GM18505 (cell line): ENCODE measurements around the gene ASB2.

Experiments used
- ATAC-seq: cut with Tn5 transposase; IDR thresholded peaks from one replicate; pipeline ENCODE4 v1.9.1; 2021; ENCODE audit not compliant: unreplicated experiment
- POLR2A ChIP-seq: IDR thresholded peaks from 4 replicates; pipeline ENCODE4 v1.6.1; 2011; ENCODE audit warnings: borderline replicate concordance; ENCODE audit not compliant: insufficient read depth, insufficient read length; ENCODE audit errors: extremely low read depth

ASB2 gene

GRCh38 chr14:94011795-94012194 lies 35.4 kb upstream of the ASB2 start:
- no peak for ATAC-seq
- TF ChIP-seq POLR2A, result no peak

GRCh38 chr14:94010625-94011024 lies 34.3 kb upstream of the ASB2 start:
- no peak for ATAC-seq
- TF ChIP-seq POLR2A, result no peak

DNA sequence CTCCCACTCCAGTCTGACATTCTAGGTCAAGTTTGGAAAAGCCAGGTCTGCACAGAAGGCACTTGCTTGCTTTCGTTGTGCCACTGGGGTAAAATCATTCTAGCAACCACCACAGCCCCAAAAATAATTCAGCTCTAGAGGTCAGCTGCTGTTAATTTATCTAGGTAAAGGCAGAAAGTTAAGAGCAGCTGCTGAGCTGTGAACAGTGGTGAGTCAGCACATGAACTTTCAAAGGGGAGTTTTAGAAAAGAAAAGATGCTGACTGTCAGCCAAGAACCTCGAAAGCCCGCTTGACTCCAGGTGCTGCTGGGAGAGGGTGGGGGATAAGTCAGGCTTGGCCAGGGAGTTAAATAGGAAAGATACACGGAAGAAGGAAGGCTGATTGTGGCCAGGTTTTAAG lies 33.4 kb upstream of the ASB2 start:
- TF ChIP-seq POLR2A, result no peak
- no peak for ATAC-seq

DNA sequence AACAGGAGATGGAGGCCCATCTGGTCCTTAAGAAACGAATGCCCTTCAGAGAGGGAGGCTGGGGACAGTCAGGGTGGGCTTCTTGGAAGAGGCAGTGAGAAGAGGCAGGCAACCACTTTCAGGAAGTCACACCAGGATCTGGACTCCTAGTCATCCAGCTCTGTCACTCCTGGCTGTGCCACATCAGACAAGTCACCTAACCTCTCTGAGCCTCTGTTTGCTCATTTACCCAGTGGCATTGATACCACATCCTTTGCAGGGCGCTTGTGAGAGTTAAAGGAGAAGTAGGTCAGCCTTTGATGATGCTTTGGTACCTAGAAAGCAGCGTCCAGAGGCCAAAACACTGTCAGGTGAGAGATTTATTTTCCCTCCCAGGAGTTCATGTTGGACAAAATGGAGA lies 31.9 kb upstream of the ASB2 start:
- ATAC-seq, result no peak
- TF ChIP-seq POLR2A, result no peak

DNA sequence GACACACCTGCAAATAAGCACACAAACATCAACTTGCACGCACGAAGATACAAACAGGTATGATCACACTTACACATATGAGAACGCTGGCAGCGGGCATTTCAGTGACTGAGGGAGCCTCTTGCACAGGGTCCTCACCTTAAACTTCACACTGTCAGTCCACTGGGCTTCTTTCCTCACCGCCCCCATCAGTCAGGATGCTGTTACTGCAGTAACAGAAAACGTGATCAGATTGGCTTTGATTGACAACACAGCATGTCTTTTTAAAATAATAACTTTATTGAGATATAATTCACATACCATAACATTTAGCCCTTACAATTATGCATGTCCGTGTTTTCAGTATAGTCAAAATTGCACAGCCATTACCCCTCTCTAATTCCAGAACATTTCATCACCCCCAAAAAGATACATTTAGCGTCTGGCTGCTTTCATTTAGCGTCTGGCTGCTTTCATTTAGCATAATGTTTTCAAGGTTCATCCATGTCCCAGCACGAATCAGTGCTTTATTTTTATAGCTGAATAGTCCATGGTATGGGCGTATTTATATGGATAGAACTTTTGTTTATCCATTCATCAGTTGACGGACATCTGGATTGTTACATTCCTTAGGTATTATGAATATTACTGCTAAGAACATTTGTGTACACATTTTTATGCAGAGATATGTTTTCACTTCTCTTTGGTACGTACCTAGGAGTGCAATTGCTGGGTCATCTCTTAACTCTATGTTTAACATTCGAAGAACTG lies 29.1 kb upstream of the ASB2 start:
- no peak for ATAC-seq
- TF ChIP-seq POLR2A, result no peak

- TF ChIP-seq POLR2A, result no peak
- ATAC-seq, result no peak
Measured at GRCh38 chr14:94004015-94004414, 27.6 kb upstream of the ASB2 start.

DNA sequence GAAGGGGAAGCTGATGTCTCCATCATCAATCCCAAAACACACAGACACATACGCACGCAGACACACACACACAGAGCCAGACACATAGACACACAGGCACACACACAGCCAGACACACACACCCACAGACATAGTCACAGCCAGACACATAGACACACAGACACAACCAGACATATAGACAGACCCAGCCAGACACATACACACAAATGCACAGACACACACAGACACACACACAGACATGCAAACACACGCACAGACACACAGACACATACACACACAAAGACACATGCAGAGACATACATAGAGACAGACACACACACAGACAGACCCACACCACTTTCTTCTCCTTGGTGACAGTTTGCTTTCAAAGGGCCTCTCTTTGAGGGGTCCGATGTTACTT lies 27.0 kb upstream of the ASB2 start:
- no peak for TF ChIP-seq POLR2A

DNA sequence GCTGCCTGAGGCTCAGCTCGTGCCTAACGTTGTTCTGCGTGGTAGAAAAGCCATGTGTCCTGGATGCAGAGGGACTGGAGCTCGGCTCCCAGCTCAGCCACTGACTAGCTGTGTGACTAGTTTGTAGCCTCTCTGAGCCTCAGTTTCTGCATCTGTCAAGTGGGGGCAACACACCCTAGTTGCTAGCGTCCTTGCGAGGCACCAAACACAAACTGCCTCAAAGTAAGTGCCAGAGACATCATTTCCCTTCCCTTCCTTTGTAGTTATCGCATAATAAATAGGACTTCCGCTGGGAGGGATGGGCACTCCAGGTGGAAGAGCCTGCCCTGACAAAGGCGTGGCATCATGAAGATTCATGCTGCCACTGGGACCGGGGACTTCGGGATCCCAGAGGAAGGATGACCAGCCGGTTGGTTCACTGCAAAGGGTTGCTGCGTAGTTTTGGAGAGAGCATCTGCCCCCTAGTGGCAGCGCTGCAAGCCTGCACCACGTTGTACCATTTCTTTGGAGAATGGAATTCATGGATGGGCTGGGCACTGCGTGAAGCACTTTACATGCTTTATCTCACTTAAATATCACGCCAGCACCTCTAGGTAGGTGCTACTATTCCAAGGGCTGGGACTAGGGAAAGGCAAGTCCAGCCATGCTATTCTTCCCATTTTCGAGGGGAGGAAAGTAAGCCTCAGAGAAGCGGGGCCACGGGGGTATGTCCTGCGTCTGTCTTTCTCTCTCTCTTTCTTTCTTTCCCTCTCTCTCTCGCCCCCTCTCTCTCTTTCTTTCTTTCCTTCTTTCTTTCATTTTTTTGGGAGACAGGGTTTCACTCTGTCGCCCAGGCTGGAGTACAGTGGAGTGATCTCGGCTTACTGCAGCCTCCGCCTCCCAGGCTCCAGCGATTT lies 25.4 kb upstream of the ASB2 start:
- ATAC-seq, result no peak
- TF ChIP-seq POLR2A, result no peak

More for the DNA sequence above, 27.0 kb upstream of the ASB2 start:
- no peak for ATAC-seq

DNA sequence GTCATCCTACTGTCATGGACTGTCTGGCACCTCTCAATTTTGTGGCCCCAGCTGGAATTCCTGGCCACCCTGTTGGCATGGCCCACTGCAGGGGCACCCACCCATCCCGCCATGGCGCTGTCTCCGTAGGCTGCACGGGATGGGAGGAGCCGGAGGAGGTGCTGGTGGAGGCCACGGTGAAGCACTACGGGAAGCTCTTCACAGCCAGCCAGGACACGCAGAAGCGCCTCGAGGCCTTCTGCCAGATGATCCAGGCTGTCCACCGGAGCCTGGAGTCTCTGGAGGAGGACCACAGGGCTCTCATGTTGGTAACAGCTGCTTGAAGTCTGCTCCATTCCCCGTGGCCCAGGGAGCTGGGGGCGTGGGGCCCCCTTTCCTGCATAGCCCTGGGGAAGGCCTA lies 24.6 kb upstream of the ASB2 start:
- no peak for TF ChIP-seq POLR2A
- no peak for ATAC-seq

GRCh38 chr14:94000267-94000666 lies 23.9 kb upstream of the ASB2 start:
- no peak for ATAC-seq
- no peak for TF ChIP-seq POLR2A

GRCh38 chr14:93999573-93999972 lies 23.2 kb upstream of the ASB2 start:
- ATAC-seq, result no peak

GRCh38 chr14:93998871-93999403 lies 22.6 kb upstream of the ASB2 start:
- ATAC-seq, result no peak
- TF ChIP-seq POLR2A, result no peak

More at GRCh38 chr14:93999573-93999972, 23.2 kb upstream of the ASB2 start:
- no peak for TF ChIP-seq POLR2A
